ENCODE results near the gene AQP5.

DNA sequence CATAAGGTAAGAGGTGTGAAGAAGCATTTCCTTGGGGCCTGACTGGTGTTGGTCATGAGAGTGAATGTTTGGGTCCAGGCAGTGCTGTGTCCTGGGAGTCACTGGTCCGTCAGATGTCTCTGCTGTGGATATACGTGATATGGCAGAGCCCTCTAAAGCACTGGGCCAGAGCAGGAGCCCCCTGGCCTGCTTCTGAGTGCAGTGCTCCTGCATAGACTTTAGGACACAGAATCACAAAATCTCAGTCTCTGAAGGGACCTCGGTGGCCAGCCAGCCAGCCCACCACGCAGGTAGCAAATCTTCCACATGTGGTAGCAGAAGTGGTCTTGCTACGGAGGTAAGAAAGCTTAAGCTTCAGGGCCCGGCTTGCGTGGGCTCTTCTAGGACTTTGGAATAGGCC lies 29.6 kb upstream of the AQP5 start:
- TF ChIP-seq ZNF274 (IDR thresholded peaks at IDR 0.05; ENCODE audit: low read depth, low read length) (no peak), YY1 (IDR thresholded peaks at IDR 0.05; ENCODE audit: insufficient read depth, insufficient read length) (no peak)
